GM12865 (cell line): ENCODE measurements around the gene ZBTB45.

Experiments
- DNase-seq: peaks from one replicate; pipeline ENCODE4 v3.0.0; 2010; ENCODE audit warnings: low read depth
- H3K4me3 ChIP-seq: 2 replicates; pipeline ENCODE4 v1.5.1; 2011; ENCODE audit warnings: mild to moderate bottlenecking, low read depth, low read length, control low read depth
- TF ChIP-seq, protein P1 (sequence below): IDR thresholded peaks from 2 replicates; pipeline ENCODE4 v1.5.1; 2011; ENCODE audit warnings: low read length, control low read depth, low read depth, inconsistent platforms; ENCODE audit not compliant: insufficient read depth; ENCODE audit errors: missing control alignments

ZBTB45 gene

DNA sequence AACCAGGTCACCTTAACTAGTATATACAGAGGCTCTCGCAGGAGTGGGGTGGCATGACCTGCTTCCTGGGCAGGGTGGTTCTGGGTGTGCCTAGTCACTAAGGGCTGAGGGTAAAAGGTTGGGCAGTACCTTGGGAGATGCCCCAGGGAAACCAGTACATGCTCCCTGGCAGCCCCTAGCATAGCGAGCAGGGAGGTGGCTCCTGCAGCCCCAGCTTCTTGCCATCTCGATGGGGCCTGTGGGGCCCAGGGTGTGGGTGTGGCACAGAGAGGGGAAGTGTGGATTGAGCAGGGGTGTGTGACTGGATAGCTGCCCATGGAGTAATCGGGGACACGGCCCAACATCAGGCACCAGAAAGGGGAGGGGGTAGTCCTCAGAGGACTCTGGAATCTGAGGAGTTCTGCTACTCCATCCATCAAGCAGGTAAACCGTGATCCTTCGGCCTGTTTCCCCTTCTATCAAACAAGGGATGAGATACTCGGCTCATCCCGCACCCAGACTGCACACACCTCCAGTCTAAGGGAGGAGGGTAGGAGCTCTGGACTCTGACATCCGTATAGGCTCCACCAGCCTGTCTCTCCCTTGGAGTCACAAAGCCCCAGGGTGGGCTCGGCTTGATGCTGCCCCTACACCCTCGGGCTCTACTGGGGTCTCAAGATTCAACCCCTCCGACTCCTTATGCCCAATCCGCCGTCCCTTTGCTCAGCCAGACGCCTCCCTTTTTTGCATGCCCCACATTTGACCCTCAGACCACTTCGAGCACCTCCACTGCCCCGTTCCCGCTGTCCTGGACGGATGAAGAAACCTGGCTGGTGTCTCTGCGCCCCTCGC lies 1.1 kb downstream of the ZBTB45 start:
- TF ChIP-seq, protein P1, sequence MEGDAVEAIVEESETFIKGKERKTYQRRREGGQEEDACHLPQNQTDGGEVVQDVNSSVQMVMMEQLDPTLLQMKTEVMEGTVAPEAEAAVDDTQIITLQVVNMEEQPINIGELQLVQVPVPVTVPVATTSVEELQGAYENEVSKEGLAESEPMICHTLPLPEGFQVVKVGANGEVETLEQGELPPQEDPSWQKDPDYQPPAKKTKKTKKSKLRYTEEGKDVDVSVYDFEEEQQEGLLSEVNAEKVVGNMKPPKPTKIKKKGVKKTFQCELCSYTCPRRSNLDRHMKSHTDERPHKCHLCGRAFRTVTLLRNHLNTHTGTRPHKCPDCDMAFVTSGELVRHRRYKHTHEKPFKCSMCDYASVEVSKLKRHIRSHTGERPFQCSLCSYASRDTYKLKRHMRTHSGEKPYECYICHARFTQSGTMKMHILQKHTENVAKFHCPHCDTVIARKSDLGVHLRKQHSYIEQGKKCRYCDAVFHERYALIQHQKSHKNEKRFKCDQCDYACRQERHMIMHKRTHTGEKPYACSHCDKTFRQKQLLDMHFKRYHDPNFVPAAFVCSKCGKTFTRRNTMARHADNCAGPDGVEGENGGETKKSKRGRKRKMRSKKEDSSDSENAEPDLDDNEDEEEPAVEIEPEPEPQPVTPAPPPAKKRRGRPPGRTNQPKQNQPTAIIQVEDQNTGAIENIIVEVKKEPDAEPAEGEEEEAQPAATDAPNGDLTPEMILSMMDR: no peak
- DNase-seq: peak; percentile 22
- H3K4me3 ChIP-seq: peak overlapping the region; percentile 93

DNA sequence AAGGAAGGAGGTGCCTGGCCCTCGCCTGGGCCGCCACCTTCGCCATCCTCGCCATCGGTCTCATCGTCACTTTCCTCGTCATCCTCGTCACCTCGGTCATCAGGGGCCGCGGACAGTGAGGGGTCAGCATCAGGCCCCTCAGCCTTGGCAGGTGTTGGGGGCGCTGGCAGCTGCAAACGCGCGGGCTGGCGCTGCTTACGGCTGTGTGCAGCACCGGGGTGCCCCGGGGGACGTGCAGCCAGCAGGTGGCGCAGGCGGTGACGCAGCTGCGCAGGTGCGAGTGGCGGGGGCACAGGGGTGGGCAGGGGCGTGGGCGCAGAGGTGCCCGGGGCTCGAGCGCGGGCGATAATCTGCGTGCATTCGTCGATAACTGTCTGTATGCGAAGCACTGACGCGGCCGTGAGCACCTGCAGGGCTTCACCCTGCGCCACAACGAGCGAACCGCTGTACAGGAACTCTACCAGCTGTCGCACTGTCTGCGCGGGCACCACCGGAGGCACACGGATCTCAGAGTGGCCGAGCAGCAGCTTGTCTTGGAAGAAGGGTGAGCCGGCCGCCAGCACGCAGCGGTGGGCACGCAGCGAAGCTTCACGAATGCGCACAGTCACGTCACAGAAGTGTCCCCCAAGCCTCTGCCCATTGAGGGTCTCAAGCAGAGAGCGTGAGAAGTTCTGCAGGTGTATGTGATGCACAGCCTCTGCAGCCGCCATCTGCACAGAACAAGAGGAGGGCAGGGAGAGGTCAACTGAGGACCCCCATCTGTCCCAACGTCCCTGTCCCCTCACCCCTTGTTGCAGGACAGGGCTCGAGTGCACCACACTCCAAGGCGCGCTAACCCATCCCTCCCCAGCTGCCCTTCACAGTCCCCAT lies 2.4 kb downstream of the ZBTB45 start:
- no peak overlapping the region for H3K4me3 ChIP-seq
- peak; percentile 6 for DNase-seq

GRCh38 chr19:58516246-58516836 lies 3.3 kb downstream of the ZBTB45 start:
- DNase-seq: no peak
- no peak overlapping the region for H3K4me3 ChIP-seq
- TF ChIP-seq, protein P1: no peak

More for the DNA sequence above, 2.4 kb downstream of the ZBTB45 start:
- TF ChIP-seq, protein P1: no peak

DNA sequence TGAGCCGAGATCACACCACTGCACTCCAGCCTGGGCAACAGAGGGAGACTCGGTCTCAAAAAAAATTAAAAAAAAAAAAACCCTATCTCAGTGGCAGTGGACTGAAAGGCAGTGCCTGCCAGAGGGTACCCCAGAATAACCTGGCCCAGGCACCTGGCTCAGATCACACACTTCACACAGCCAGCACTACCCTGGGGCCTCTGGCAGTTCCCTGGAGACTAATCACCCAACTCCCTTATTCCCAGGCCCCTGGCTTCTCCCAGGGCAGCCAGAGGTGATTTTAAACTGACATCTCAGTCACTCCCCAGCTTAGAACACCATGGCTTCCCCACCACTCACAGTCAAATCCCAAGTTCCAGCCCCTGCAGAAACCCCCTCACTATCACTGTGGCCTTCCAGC lies 4.4 kb downstream of the ZBTB45 start:
- no peak for DNase-seq

GRCh38 chr19:58514564-58515022 lies 5.0 kb downstream of the ZBTB45 start:
- peak overlapping the region; percentile 97 for H3K4me3 ChIP-seq
- TF ChIP-seq, protein P1: no peak
- no peak for DNase-seq

More for the DNA sequence above, 4.4 kb downstream of the ZBTB45 start:
- H3K4me3 ChIP-seq: no peak overlapping the region
- TF ChIP-seq, protein P1: no peak

DNA sequence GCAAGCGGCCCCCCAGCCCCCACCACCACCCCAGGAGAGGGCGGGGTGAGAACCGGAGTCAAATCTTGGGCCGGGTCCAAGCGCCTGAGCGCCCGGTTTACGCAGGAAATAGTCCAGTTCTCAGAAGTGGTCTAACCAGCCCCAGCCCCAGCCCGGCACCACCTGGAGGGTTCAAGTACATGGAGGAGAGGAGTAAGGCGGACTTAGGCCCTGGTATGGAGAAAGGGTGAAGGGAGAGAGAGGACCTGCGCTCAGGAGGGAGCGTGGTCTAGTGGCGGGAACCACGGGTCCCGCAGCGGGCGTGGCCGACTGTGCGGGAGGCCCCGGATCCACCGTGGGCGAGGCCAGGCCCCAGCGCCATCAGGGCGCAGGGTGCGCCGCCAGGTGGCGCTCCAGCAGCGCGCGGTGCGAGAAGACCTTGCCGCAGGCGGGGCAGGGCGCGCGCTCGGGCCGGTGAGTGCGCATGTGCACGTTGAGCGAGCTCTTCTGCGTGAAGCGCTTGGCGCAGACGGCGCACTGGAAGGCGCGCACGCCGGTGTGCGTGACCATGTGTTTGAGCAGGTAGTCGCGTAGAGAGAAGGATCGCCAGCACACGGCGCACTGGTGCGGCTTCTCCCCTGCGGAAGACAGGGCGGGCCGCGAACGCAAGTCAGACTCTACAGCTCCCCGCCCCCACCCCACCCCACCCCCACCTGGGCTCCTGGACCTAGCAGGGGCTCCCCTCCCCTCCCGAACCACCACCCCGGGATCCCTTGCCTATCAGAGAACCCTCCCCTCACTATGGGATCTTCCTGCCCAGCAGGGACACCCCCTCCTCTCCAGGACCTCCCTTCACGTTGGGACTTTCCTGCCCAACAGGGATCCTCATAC lies 5.7 kb downstream of the ZBTB45 start:
- TF ChIP-seq, protein P1: peak; percentile 98
- DNase-seq: peak; percentile 99
- H3K4me3 ChIP-seq: peak overlapping the region; percentile 97
